ENCODE measurements around the gene NDFIP2. TPM values are rescaled to one million over a fixed set of nuclear protein-coding genes. Genes with fewer than 3 reads are reported as not detected.

Gene NDFIP2
- total RNA-seq, 1 donor from 2014 or later = 31.8 TPM

- DNase-seq (ENCODE audit: low spot score) = no peak
- intact Hi-C loops (cut with DNase I) = no loop called here
- ATAC-seq = no peak
Measured at GRCh38 chr13:79486433-79487188, 5.7 kb downstream of the NDFIP2 start.

GRCh38 chr13:79490326-79490725 lies 9.4 kb downstream of the NDFIP2 start:
- ATAC-seq = no peak

GRCh38 chr13:79490824-79491223 lies 9.9 kb downstream of the NDFIP2 start:
- intact Hi-C loops (cut with DNase I) = no loop called here
- no peak for DNase-seq (ENCODE audit: low spot score)
- ATAC-seq = no peak

More at GRCh38 chr13:79490326-79490725, 9.4 kb downstream of the NDFIP2 start:
- DNase-seq (ENCODE audit: low spot score) = no peak
- intact Hi-C loops (cut with DNase I) = no loop called here

- no peak for DNase-seq (ENCODE audit: low spot score)
- no peak for ATAC-seq
- intact Hi-C loops (cut with DNase I) = no loop called here
Measured at GRCh38 chr13:79491715-79492114, 10.8 kb downstream of the NDFIP2 start.

GRCh38 chr13:79492313-79492798 lies 11.4 kb downstream of the NDFIP2 start:
- intact Hi-C loops (cut with DNase I) = no loop called here
- DNase-seq (ENCODE audit: low spot score) (no peak), ATAC-seq (no peak)

GRCh38 chr13:79492918-79493594 lies 12.1 kb downstream of the NDFIP2 start:
- ATAC-seq = no peak
- no peak for DNase-seq (ENCODE audit: low spot score)
- intact Hi-C loops (cut with DNase I) = no loop called here

GRCh38 chr13:79496188-79496587 lies 15.2 kb downstream of the NDFIP2 start:
- ATAC-seq = no peak
- DNase-seq (ENCODE audit: low spot score) = no peak
- intact Hi-C loops (cut with DNase I) = no loop called here

- no peak for DNase-seq (ENCODE audit: low spot score)
- intact Hi-C loops (cut with DNase I) = no loop called here
- ATAC-seq = no peak
Measured at GRCh38 chr13:79497064-79497463, 16.1 kb downstream of the NDFIP2 start.

GRCh38 chr13:79497852-79498251 lies 16.9 kb downstream of the NDFIP2 start:
- ATAC-seq (no peak), DNase-seq (ENCODE audit: low spot score) (no peak)
- intact Hi-C loops (cut with DNase I) = no loop called here

- intact Hi-C loops (cut with DNase I) = no loop called here
Measured at GRCh38 chr13:79500829-79501228, 19.9 kb downstream of the NDFIP2 start.

GRCh38 chr13:79501538-79502232 lies 20.7 kb downstream of the NDFIP2 start:
- ATAC-seq = no peak
- no peak for DNase-seq (ENCODE audit: low spot score)
- intact Hi-C loops (cut with DNase I) = no loop called here

More at GRCh38 chr13:79500829-79501228, 19.9 kb downstream of the NDFIP2 start:
- DNase-seq (ENCODE audit: low spot score) (no peak), ATAC-seq (no peak)

GRCh38 chr13:79502859-79503468 lies 22.0 kb downstream of the NDFIP2 start:
- DNase-seq (ENCODE audit: low spot score) = no peak
- intact Hi-C loops (cut with DNase I) = no loop called here
- no peak for ATAC-seq

GRCh38 chr13:79503473-79504017 lies 22.6 kb downstream of the NDFIP2 start:
- intact Hi-C loops (cut with DNase I) = no loop called here
- ATAC-seq (no peak), DNase-seq (ENCODE audit: low spot score) (no peak)

GRCh38 chr13:79508224-79508961 lies 27.4 kb downstream of the NDFIP2 start:
- intact Hi-C loops (cut with DNase I) = no loop called here
- ATAC-seq = no peak

GRCh38 chr13:79511611-79512010 lies 30.7 kb downstream of the NDFIP2 start:
- DNase-seq (ENCODE audit: low spot score) = no peak
- intact Hi-C loops (cut with DNase I) = no loop called here
- ATAC-seq = no peak

More at GRCh38 chr13:79508224-79508961, 27.4 kb downstream of the NDFIP2 start:
- no peak for DNase-seq (ENCODE audit: low spot score)

GRCh38 chr13:79512950-79513349 lies 32.0 kb downstream of the NDFIP2 start:
- DNase-seq (ENCODE audit: low spot score) (no peak), ATAC-seq (no peak)
- intact Hi-C loops (cut with DNase I) = no loop called here

- DNase-seq (ENCODE audit: low spot score) (no peak), ATAC-seq (no peak)
- intact Hi-C loops (cut with DNase I) = no loop called here
Measured at GRCh38 chr13:79516595-79516994, 35.6 kb downstream of the NDFIP2 start.

GRCh38 chr13:79519255-79519654 lies 38.3 kb downstream of the NDFIP2 start:
- intact Hi-C loops (cut with DNase I) = no loop called here
- ATAC-seq = no peak

More at GRCh38 chr13:79519255-79519654, 38.3 kb downstream of the NDFIP2 start:
- no peak for DNase-seq (ENCODE audit: low spot score)

Data from sciatic nerve (tissue), 2 donors.